GM12872 (cell line): ENCODE data around the gene PIK3R5.
A peak's percentile ranks its signal among the peaks of the same experiment; 100 is the strongest.

Experiments used
- TF ChIP-seq, protein P1 (sequence below): IDR thresholded peaks from 3 replicates; pipeline ENCODE4 v1.5.1; 2011; ENCODE audit warnings: low read depth, mild to moderate bottlenecking, low read length, moderate library complexity; ENCODE audit not compliant: insufficient read depth

Gene PIK3R5

DNA sequence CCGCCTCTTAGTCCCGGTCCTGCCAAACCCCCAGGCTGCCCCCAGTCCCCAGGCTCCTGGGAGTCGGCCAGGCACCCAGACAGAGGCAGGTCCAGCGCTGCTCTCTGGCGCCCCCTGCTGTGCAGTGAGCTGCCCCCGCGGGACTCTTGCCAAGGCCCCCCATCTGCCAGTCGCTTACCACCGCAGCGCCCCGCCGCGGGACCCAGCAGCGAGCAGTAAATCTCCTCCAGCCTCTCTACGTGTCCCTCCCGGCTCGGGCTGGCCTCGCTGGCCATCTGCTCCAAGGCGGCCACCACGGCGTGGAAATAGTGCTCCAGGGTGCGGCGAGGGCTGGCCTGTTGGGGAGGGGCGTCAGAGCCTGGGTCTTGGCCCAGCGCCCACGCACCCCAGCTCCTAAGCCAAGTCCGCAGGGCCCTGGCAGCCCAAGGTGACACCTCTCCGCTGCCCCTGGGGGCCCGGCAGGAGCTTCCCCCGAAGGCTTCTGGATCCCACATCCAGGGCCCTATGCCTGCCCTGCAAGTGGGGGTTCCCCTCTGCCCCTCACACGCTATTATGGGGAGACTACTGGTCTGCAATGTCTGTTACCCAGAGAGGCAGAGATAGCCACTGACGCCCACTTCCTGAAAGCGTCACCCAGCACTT lies 132.7 kb downstream of the PIK3R5 start:
- TF ChIP-seq, protein P1, sequence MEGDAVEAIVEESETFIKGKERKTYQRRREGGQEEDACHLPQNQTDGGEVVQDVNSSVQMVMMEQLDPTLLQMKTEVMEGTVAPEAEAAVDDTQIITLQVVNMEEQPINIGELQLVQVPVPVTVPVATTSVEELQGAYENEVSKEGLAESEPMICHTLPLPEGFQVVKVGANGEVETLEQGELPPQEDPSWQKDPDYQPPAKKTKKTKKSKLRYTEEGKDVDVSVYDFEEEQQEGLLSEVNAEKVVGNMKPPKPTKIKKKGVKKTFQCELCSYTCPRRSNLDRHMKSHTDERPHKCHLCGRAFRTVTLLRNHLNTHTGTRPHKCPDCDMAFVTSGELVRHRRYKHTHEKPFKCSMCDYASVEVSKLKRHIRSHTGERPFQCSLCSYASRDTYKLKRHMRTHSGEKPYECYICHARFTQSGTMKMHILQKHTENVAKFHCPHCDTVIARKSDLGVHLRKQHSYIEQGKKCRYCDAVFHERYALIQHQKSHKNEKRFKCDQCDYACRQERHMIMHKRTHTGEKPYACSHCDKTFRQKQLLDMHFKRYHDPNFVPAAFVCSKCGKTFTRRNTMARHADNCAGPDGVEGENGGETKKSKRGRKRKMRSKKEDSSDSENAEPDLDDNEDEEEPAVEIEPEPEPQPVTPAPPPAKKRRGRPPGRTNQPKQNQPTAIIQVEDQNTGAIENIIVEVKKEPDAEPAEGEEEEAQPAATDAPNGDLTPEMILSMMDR, result peak; percentile 74

DNA sequence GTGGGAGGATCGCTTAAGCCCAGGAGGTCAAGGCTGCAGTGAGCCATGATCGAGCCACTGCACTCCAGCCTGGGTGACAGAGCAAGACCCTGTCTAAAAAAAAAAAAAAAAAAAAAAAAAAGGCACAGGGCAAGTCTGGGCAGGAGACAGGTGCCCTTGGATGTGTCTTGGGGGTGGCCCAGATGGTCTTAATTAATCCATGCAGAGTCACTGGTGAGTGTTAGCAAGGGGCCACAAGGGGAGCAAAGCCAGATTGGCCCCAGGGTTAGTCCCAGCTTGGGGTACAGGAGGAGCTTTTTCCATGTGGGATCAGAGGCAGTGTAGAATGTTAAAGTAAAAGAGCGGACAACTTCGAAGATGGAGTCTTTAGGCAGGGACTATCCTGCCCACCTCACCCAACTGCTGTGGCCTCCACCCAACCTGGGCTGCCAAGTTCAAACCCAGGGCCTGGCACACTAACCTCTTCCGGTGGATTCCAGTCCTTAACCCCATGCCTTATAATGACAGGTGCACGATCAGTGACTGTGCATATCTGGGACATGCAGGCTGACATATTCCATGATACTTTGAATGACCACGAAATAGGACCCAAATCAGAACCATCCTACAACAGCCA lies 134.2 kb downstream of the PIK3R5 start:
- TF ChIP-seq, protein P1, result no peak

DNA sequence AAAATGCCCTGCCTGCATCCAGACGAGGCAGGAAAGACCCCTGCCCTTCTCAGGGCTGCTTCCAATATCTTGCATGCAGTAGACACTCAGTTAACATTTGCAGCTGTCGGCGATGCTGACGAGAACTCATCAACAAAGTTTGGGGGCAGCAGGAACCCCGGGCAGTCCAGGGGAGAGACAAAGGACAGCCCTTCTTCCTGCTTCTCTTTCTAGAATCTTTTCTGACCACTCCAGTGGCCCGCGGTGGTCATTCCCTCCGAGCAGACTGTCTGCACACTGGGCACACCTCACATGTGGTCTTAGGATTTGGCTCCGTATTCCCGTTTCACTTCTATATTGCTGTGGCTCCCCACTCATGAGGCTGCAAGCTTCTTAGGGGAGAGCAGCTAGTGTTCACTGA lies 135.4 kb downstream of the PIK3R5 start:
- TF ChIP-seq, protein P1, result no peak

DNA sequence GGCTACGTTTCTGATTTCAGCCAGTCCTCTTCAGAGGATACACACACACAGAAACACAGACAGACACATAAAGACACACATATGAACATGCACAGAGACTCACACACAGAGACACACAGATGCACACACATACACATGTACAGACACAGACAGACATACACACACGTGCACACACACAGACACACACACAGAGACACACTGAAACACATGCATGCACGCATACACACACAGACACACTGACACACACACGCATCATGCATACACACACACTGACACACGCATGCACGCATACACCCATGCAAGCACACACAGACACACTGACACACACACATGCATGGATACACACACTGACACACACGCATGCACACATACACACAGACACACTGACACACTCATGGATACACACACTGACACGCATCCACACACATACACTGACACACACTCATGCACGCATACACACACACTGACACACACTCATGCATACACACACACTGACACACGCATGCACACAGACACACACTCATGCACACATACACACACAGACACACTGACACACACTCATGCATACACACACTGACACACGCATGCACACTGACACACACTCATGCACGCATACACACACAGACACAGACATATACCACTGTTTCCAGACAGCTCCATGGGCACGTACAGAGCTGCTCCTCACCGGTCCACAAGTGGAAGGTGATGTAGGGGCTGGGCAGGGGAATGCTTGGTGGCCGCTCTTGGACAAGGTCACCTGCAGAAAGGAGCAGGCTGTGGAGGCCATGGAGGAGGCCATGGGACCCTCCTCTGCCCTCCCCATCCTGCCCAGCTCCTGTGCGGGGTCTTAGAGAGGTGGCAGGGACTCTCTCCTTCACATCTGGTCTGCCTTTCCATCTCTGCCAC lies 136.2 kb downstream of the PIK3R5 start:
- TF ChIP-seq, protein P1, result no peak
